ENCODE measurements around the gene PTPN23.
"Not testable (repeated sequence)": the region's sequence is repeated elsewhere in the genome, so short reads cannot be mapped to it uniquely, and the experiment has no call there.

The PTPN23 gene

GRCh38 chr3:47452453-47453215 is 71.8 kb downstream of the PTPN23 start:
- DNase-seq (ENCODE audit: low spot score): no peak

DNA sequence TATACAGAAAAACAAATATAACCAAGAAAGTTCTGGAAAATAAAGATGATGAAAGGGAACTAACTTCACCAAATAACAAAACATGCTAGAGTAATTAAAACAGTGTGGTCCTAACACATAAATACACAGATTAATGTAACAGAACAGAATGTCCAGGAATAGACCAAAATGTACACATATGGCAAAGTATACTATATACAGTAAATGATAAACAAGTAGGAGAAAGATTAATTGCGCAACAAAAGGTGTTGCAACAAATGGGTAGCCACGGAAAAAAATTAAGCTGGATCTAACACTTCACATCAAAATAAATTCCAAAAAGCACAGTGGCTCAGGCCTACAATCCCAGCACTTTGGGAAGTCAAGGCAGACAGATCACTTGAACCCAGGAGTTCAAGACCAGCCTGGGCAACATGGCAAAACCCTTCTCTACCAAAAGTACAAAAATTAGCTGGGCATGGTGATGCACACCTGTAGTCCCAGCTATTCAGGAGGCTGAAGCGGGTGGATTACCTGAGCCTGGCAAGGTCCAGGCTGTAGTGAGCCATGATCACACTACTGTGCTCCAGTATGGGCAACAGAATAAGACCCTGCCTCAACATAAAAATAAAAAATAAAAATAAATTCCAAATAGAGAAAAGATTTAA is 75.1 kb downstream of the PTPN23 start:
- no peak for DNase-seq (ENCODE audit: low spot score)

DNA sequence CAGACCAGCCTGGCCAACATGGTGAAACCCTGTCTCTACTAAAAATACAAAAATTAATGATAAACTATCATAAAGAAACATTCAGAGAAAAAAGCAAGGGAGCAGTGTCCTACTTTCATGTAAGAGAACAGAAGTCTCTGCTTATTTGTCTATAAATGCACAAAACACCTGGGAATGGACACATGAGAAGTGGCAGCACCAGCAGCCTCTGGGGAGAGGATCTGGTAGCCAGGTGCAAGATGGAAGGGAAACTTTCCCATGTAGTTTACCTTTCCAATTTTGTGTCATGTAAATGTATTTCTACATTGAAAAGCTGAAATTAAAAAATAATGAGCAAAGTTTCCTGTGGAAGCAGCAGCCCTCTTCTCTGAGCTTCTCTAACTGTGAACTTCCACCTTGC is 76.2 kb downstream of the PTPN23 start:
- no peak for DNase-seq (ENCODE audit: low spot score)

- DNase-seq (ENCODE audit: low spot score): not testable (repeated sequence)
Measured at GRCh38 chr3:47459534-47460085, 78.8 kb downstream of the PTPN23 start.

All from RKO (cell line).